HG02678 (cell line): ENCODE data around the gene SCARB2.

Experiments
- ATAC-seq: cut with Tn5 transposase; IDR thresholded peaks from one replicate; pipeline ENCODE4 v1.9.1; 2021; ENCODE audit warnings: mild to moderate bottlenecking, moderate library complexity; ENCODE audit not compliant: unreplicated experiment

SCARB2 gene

GRCh38 chr4:76156635-76157034 is 57.0 kb downstream of the SCARB2 start:
- ATAC-seq = no peak

- no peak for ATAC-seq
Observed at GRCh38 chr4:76155979-76156378, 57.6 kb downstream of the SCARB2 start.

- no peak for ATAC-seq
Observed at GRCh38 chr4:76153356-76153755, 60.3 kb downstream of the SCARB2 start.

GRCh38 chr4:76148142-76148865 is 65.3 kb downstream of the SCARB2 start, which contains the start of gene NUP54:
TSS of gene NUP54 (minus strand) at chr4:76148397. CDS start at chr4:76148374, 23 bp downstream.
- ATAC-seq = peak; percentile 99

GRCh38 chr4:76147454-76148141 is 66.0 kb downstream of the SCARB2 start:
- peak; percentile 28 for ATAC-seq

GRCh38 chr4:76144546-76144945 is 69.1 kb downstream of the SCARB2 start:
- no peak for ATAC-seq

GRCh38 chr4:76141241-76141640 is 72.4 kb downstream of the SCARB2 start:
- ATAC-seq = no peak

- ATAC-seq = no peak
Observed at GRCh38 chr4:76127754-76128153, 85.9 kb downstream of the SCARB2 start.

- ATAC-seq = no peak
Observed at GRCh38 chr4:76125816-76126215, 87.8 kb downstream of the SCARB2 start.

- ATAC-seq = no peak
Observed at GRCh38 chr4:76120199-76120598, 93.4 kb downstream of the SCARB2 start.

GRCh38 chr4:76117536-76117935 is 96.1 kb downstream of the SCARB2 start:
- ATAC-seq = no peak

- ATAC-seq = no peak
Observed at GRCh38 chr4:76116821-76117220, 96.8 kb downstream of the SCARB2 start.
